GM20431 (cell line): ENCODE measurements around the gene RPL41.
"Not testable (repeated sequence)": the region's sequence is repeated elsewhere in the genome, so short reads cannot be mapped to it uniquely, and the experiment has no call there.

Experiments used
- in situ Hi-C: fragments of 300-500 bp; cut with MseI, MboI; formaldehyde crosslinking; loops from one replicate; pipeline ENCODE4 v1.15.0; 2020; ENCODE audit warnings: low sequenced_read_pairs; ENCODE audit not compliant: unreplicated experiment

Gene RPL41

GRCh38 chr12:56152756-56153677, 36.6 kb downstream of the RPL41 start:
- in situ Hi-C loops: no loop called here

GRCh38 chr12:56153678-56154065, 37.2 kb downstream of the RPL41 start:
- in situ Hi-C loops: no loop called here

GRCh38 chr12:56154246-56154771, 37.9 kb downstream of the RPL41 start:
- in situ Hi-C loops: no loop called here

GRCh38 chr12:56154818-56155217, 38.4 kb downstream of the RPL41 start:
- in situ Hi-C loops: no loop called here

- in situ Hi-C loops: no loop called here
Observed at GRCh38 chr12:56155256-56155845, 38.9 kb downstream of the RPL41 start.

- in situ Hi-C loops: not testable (repeated sequence)
Observed at GRCh38 chr12:56156464-56157200, 40.2 kb downstream of the RPL41 start.

GRCh38 chr12:56157201-56158028, 41.0 kb downstream of the RPL41 start:
- in situ Hi-C loops: no loop called here

GRCh38 chr12:56158029-56158925, 41.8 kb downstream of the RPL41 start, which contains the start of gene MYL6:
Gene MYL6 (plus strand): TSS chr12:56158359. CDS start chr12:56158402, 43 bp downstream.
- in situ Hi-C loops: no loop called here

GRCh38 chr12:56158926-56159461, 42.6 kb downstream of the RPL41 start:
- in situ Hi-C loops: no loop called here

GRCh38 chr12:56159482-56160192, 43.2 kb downstream of the RPL41 start:
- in situ Hi-C loops: no loop called here

- in situ Hi-C loops: no loop called here
Observed at GRCh38 chr12:56160193-56160763, 43.8 kb downstream of the RPL41 start.

- in situ Hi-C loops: no loop called here
Observed at GRCh38 chr12:56160894-56161689, 44.7 kb downstream of the RPL41 start.

GRCh38 chr12:56161690-56162351, 45.4 kb downstream of the RPL41 start:
- in situ Hi-C loops: no loop called here

GRCh38 chr12:56162468-56163290, 46.2 kb downstream of the RPL41 start:
- in situ Hi-C loops: no loop called here
